Chondrocyte (in vitro differentiated cells): Measurements from ENCODE around the gene KRT14. TPM values are rescaled to one million over a fixed set of nuclear protein-coding genes. Genes with fewer than 3 reads are reported as not detected.
"Not testable (repeated sequence)": the region's sequence is repeated elsewhere in the genome, so short reads cannot be mapped to it uniquely, and the experiment has no call there.

Experiments used
- DNase-seq: peaks from one replicate; pipeline ENCODE4 v3.0.0; 2021; ENCODE audit warnings: mixed read lengths, low spot score
- H3K27ac Mint-ChIP-seq: one replicate; pipeline ENCODE4 v1.8.0; 2021; ENCODE audit warnings: mild to moderate bottlenecking, moderate library complexity, mixed read lengths; ENCODE audit not compliant: unreplicated experiment
- H3K27me3 Mint-ChIP-seq: 2 replicates; pipeline ENCODE4 v1.8.0; 2021; ENCODE audit warnings: low read depth, mixed read lengths
- H3K36me3 Mint-ChIP-seq: 2 replicates; pipeline ENCODE4 v1.8.0; 2021; ENCODE audit warnings: low read depth, mixed read lengths
- H3K4me1 Mint-ChIP-seq: 2 replicates; pipeline ENCODE4 v1.8.0; 2021; ENCODE audit warnings: low read depth, mild to moderate bottlenecking, mixed read lengths
- H3K4me3 Mint-ChIP-seq: one replicate; pipeline ENCODE4 v1.8.0; 2021; ENCODE audit warnings: mild to moderate bottlenecking, moderate library complexity, mixed read lengths; ENCODE audit not compliant: unreplicated experiment
- H3K9me3 Mint-ChIP-seq: 2 replicates; pipeline ENCODE4 v1.8.0; 2021; ENCODE audit warnings: low read depth, mixed read lengths
- total RNA-seq: library from RNA; stranded (reverse); gene quantifications from 3 replicates; pipeline ENCODE4 v1.2.1, GENCODE V29; 2021
- TF ChIP-seq, protein P1 (sequence below): fragments of 200-600 bp; sonication (generic); IDR thresholded peaks from 2 replicates; pipeline ENCODE4 v1.5.0; 2021; ENCODE audit warnings: antibody characterized with exemption, mild to moderate bottlenecking, moderate library complexity

Gene KRT14
- total RNA-seq, 1 donor from 2014 or later: 0.32 TPM

DNA sequence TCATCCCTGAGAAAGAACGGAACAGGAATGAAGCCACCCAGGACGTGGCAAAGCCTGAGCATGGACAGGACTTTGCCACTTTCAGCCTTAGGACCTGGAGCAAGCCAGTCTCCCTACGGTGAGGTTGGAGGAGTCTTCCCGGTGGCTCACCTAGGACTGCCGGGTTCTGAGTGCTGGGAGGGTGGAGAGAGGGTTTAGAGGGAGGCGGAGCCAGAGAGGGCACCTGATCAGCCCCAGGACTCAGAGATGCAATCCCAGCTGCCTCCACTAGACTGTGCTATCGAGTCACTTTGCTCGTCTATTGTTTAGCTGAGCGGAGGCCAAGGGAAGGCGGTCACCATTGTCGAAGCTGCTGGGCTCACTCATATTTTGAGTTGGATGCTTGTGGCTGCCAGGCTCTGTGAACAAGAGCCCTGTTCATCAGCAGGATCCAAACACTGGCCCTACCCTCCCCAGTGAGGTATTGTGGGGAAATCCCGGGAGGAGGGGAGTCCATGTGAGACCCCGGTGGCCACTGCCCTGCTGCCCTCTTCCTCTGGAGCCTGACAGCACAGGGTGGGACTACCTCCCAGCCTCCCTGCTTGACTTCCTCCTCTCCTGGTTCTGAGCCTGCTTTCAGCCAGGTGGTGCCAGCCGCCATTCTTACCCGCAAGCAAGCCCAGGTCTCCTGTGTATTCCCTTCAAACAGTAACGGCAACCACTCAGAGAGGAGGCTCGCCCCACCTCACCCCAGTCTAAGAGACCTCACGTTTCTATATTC lies 7.0 kb downstream of the KRT14 start:
- Mint-ChIP-seq H3K9me3 (no peaks in the 10 kb centered on the region), H3K36me3 (no peaks in the 10 kb centered on the region), H3K27me3 (peaks cover 36% of the 10 kb centered on the region), H3K4me3 (no peak overlapping the region), H3K27ac (no peak overlapping the region), H3K4me1 (peaks cover 8% of the 10 kb centered on the region)
- TF ChIP-seq, protein P1, sequence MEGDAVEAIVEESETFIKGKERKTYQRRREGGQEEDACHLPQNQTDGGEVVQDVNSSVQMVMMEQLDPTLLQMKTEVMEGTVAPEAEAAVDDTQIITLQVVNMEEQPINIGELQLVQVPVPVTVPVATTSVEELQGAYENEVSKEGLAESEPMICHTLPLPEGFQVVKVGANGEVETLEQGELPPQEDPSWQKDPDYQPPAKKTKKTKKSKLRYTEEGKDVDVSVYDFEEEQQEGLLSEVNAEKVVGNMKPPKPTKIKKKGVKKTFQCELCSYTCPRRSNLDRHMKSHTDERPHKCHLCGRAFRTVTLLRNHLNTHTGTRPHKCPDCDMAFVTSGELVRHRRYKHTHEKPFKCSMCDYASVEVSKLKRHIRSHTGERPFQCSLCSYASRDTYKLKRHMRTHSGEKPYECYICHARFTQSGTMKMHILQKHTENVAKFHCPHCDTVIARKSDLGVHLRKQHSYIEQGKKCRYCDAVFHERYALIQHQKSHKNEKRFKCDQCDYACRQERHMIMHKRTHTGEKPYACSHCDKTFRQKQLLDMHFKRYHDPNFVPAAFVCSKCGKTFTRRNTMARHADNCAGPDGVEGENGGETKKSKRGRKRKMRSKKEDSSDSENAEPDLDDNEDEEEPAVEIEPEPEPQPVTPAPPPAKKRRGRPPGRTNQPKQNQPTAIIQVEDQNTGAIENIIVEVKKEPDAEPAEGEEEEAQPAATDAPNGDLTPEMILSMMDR: peak; percentile 84
- no peak for DNase-seq

DNA sequence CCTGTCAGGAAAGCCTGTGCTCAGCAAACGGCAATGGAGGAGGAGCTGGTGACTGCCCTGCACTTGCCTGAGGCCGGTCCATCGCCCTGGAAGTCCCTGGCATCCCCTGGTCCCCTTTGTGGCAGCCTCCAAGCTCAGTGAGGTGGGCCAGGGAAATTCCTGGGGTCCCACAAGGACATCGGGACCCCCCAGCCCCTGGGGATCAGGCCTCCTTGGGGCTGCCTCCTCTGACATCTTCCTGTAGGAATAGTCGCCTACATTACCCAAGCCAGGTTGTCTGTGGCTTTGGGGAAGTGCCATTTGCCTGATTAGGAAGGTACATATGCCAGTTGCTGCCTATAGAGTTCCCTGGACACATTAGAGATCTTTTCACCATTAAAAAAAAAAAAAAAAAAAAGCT lies 7.7 kb downstream of the KRT14 start:
- Mint-ChIP-seq H3K4me3 (no peak overlapping the region), H3K4me1 (peaks cover 8% of the 10 kb centered on the region), H3K27ac (no peak overlapping the region), H3K27me3 (peaks cover 35% of the 10 kb centered on the region), H3K36me3 (no peaks in the 10 kb centered on the region), H3K9me3 (no peaks in the 10 kb centered on the region)
- TF ChIP-seq, protein P1: no peak
- no peak for DNase-seq

DNA sequence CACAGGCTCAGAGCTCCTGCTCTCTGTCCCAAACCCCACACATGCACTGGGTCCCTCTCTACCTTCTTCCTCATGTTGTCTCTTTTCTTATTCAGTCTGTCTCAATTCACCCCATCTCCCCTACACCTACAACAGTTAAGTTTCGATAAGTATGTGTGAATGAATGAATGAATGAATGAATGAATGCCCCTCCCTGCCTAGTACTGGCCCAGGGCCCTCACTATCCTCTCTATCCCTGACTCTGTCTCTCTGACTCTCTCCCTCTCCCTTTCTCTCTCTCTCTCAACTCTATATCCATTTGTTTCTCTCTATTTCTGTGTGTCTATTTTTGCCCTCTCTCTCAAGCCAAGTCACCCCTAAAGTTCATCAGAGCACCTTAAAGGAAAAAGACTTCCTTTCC lies 8.2 kb downstream of the KRT14 start:
- H3K4me3 Mint-ChIP-seq: no peak overlapping the region
- peaks cover 8% of the 10 kb centered on the region for H3K4me1 Mint-ChIP-seq
- no peak for DNase-seq
- H3K9me3 Mint-ChIP-seq: no peaks in the 10 kb centered on the region
- TF ChIP-seq, protein P1: no peak
- H3K27ac Mint-ChIP-seq: no peak overlapping the region
- no peaks in the 10 kb centered on the region for H3K36me3 Mint-ChIP-seq
- H3K27me3 Mint-ChIP-seq: peaks cover 39% of the 10 kb centered on the region

DNA sequence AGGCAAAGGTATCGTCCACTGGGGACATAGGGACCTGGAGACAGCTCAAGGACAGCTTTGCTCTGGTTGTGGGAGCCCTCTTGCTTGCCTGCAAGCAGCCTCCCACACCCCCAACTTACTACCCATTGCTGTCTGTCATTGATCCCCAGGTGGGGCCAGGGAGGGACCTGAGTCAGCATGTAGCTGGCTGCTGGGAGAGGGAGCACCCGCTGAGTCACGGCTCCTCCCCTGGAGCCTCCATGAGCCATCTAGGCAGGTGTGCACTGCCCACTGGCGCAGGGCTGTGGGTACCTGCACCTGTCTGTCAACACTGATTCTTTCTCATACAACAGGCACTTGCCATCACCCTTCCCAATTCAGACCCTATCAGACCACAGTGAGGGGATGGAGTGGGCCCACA lies 10.0 kb downstream of the KRT14 start:
- DNase-seq, H3K4me1 Mint-ChIP-seq, H3K36me3 Mint-ChIP-seq, H3K4me3 Mint-ChIP-seq, H3K9me3 Mint-ChIP-seq, H3K27ac Mint-ChIP-seq: not testable (repeated sequence)
- H3K27me3 Mint-ChIP-seq: peaks cover 41% of the 10 kb centered on the region

DNA sequence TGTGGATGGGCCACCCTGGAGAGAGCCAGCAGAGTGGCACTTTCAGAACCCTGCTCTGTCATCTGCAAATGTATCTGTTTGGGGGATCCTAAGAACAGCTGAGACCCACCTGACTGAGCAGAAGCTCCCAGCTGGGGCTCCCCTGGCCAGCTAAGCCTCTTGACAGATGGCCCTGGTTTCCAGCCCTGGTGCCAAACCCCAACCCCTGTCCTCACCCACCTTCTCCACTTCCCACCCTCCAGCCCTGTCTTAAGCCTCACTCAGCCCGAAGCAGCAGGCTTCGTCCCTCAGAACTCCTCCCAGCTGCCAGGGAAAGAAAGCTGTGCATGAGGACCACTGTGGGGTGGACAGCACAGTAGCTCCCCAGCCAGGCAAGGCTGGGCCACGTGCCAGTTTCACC lies 11.4 kb downstream of the KRT14 start:
- H3K4me1 Mint-ChIP-seq: peaks cover 3% of the 10 kb centered on the region
- H3K27me3 Mint-ChIP-seq: peaks cover 53% of the 10 kb centered on the region
- H3K9me3 Mint-ChIP-seq: no peaks in the 10 kb centered on the region
- DNase-seq: no peak
- no peak overlapping the region for H3K4me3 Mint-ChIP-seq
- H3K27ac Mint-ChIP-seq: no peak overlapping the region
- no peaks in the 10 kb centered on the region for H3K36me3 Mint-ChIP-seq
- TF ChIP-seq, protein P1: no peak
